DOHH2 (cell line): Measurements from ENCODE around the gene ITGB1BP2.

Experiments
- EZH2phosphoT487 ChIP-seq: fragments of 200-600 bp; sonication (generic); IDR thresholded peaks from 2 replicates; pipeline ENCODE4 v1.6.1; 2017; ENCODE audit warnings: borderline replicate concordance, mild to moderate bottlenecking, antibody characterized with exemption, low read length, moderate library complexity, mixed read lengths
- TF ChIP-seq, protein P1 (sequence below): fragments of 200-600 bp; sonication (generic); IDR thresholded peaks from one replicate; pipeline ENCODE4 v1.5.1; 2014; ENCODE audit warnings: antibody characterized with exemption, mild to moderate bottlenecking, low read depth, low read length; ENCODE audit not compliant: poor library complexity, severe bottlenecking

GRCh38 chrX:71292669-71293365, 8.7 kb upstream of the ITGB1BP2 start:
- TF ChIP-seq, protein P1, sequence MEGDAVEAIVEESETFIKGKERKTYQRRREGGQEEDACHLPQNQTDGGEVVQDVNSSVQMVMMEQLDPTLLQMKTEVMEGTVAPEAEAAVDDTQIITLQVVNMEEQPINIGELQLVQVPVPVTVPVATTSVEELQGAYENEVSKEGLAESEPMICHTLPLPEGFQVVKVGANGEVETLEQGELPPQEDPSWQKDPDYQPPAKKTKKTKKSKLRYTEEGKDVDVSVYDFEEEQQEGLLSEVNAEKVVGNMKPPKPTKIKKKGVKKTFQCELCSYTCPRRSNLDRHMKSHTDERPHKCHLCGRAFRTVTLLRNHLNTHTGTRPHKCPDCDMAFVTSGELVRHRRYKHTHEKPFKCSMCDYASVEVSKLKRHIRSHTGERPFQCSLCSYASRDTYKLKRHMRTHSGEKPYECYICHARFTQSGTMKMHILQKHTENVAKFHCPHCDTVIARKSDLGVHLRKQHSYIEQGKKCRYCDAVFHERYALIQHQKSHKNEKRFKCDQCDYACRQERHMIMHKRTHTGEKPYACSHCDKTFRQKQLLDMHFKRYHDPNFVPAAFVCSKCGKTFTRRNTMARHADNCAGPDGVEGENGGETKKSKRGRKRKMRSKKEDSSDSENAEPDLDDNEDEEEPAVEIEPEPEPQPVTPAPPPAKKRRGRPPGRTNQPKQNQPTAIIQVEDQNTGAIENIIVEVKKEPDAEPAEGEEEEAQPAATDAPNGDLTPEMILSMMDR: no peak
- TF ChIP-seq EZH2phosphoT487: no peak
